Activated naive CD4-positive, alpha-beta T cell treated with Interleukin-2 at 50 U/mL for 16 hours (primary cell): ENCODE results near the gene GARIN3.
"Not testable (repeated sequence)": the region's sequence is repeated elsewhere in the genome, so short reads cannot be mapped to it uniquely, and the experiment has no call there.

Source experiments
- DNase-seq: peaks from one replicate; pipeline ENCODE4 v3.0.0-alpha.2; 2020

Gene GARIN3

GRCh38 chr5:157166214-157167213 lies at the start of gene GARIN3:
GARIN3 (minus strand) TSS chr5:157166264; CDS start chr5:157166168, 96 bp downstream.
- no peak for DNase-seq

GRCh38 chr5:157215514-157216167 lies 49.6 kb upstream of the GARIN3 start:
- no peak for DNase-seq

DNA sequence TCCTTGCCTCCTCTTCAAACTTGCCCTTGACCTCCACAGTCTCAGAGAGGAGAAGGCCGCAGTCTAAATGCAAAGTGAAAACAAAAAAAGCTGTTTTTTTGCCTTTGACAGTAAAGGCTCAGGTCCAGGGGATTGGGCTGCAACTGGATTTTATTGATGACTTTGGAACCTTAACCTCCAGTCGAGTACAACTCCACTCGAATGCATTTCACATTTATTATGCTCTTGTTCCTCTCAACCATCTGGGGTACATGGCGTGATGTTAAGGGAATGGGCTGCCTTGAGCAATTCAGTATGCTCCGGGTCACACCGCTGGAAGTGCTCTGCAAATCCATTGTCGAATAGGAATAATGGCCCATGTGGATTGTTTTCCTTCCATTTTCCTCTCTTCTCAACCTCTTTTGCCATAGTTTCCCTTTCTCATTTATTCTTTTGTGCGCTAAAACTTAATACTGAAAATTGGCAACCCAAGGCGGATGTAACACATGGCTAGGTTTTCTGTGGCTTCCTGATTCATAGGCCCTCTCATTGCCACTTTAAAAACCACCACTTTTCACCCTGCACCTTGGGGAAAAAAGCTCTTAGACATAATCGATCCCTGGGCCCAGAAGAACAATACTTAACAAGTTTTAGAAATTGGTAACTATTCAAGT lies 48.9 kb upstream of the GARIN3 start:
- DNase-seq = no peak

- DNase-seq = no peak
Observed at GRCh38 chr5:157214415-157214814, 48.4 kb upstream of the GARIN3 start.

GRCh38 chr5:157213527-157214243 lies 47.6 kb upstream of the GARIN3 start:
- no peak for DNase-seq

- no peak for DNase-seq
Observed at GRCh38 chr5:157212307-157212706, 46.2 kb upstream of the GARIN3 start.

- DNase-seq = not testable (repeated sequence)
Observed at GRCh38 chr5:157210652-157211051, 44.6 kb upstream of the GARIN3 start.

GRCh38 chr5:157205708-157206107 lies 39.6 kb upstream of the GARIN3 start:
- DNase-seq = no peak

GRCh38 chr5:157204765-157205164 lies 38.7 kb upstream of the GARIN3 start:
- no peak for DNase-seq

DNA sequence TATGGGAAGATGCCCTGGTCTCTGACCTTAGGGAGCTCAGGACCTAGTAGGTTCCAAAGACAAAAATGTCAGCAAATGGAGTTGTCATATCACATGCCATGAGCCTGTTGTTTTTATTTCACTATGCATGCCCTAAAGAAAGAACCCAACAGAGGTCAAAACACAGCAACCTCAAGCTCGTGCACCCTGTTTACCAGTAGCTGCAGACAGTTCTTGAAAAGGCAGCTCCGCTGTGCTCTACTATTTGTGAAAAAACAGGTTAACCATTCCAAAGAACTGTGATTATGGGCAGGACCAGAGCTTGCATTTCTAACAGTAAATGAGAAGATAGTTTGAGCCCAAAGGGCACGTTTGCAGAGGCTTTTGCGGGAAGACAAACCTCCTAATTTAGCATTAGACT lies 37.4 kb upstream of the GARIN3 start:
- DNase-seq = no peak

DNA sequence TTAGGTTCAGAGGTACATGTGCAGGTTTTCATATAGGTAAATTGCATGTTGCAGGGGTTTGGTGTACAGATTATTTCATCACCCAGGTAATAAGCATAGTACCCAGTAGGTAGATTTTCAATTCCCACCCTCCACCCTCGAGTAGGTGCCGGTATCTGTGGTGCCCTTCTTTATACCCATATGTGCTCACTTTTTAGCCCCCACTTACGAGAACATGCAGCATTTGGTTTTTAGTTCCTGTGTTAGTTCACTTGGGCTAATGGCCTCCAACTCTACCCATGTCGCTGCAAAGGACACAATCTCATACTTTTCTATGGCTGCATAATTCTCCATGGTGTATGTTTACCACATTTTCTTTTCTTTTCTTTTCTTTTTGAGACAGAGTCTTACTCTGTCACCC lies 35.8 kb upstream of the GARIN3 start:
- no peak for DNase-seq

DNA sequence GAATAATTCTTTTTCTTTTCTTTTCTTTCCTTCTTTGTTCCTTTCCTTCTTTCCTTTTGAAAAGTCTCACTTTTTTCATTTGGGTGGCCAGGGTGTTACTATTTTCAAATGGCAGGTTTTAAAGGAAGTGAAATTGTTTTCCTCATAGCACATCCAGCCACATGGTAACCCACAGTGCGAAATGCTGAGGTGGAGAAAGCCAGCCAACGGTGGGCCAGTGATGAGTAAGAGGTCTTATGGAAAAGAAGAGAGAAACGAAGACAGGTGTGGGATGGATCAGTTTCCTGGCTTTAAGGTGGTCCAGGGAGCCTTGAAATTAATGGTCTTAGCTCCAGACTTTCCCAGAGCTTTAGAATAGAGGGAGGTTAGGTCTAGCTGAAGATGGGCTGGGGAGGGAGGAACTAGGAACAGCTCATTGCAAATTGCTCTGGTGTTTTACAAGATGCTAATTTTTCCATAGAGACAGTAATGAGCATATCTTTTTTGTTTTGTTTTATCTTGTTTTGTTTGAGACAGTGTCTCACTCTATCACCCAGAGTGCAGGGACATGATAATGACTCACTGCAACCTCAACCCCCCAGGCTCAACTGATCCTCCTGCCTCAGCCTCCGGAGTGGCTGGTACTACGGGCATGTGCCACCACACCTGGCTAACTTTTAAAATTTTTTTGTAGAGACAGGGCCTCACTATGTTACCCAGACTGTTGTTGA lies 32.4 kb upstream of the GARIN3 start:
- peak; percentile 70 for DNase-seq

DNA sequence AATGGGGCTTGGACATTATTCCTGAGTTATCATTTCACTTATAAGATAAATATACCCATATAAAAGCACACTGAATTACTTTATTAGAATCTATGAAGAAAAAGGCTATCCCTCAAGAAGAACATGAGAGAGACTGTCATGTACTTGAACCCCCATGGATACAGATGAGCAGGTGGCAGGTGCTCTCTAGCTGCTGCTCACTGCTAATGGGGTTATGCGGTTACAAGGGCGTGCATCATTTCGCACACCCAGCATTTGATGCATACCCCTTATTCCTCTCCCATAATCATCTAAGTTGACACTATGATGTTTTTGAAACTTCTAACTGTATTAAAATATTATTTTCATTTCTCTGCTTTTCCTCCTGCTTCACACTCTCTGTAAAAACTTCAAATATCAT lies 31.0 kb upstream of the GARIN3 start:
- DNase-seq = no peak

- DNase-seq = no peak
Observed at GRCh38 chr5:157196045-157196444, 30.0 kb upstream of the GARIN3 start.

- DNase-seq = no peak
Observed at GRCh38 chr5:157193699-157194424, 27.8 kb upstream of the GARIN3 start.

DNA sequence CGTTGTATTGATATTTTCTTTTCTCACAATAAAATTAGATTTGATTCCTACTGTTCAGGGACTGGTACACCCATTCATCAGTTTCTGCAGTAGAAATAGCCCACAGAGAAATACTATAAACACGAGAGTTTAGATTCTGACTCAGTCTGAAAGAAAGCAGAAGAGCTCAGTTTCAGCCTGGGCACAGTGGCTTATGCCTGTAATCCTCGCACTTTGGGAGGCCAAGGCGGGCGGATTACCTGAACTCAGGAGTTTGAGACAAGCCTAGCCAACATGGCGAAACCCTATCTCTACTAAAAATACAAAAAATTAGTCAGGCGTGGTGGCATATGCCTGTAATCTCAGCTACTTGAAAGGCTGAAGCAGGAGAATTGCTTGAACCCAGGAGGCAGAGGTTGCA lies 23.2 kb upstream of the GARIN3 start:
- peak; percentile 66 for DNase-seq

GRCh38 chr5:157188270-157188669 lies 22.2 kb upstream of the GARIN3 start:
- no peak for DNase-seq

GRCh38 chr5:157187046-157187754 lies 21.1 kb upstream of the GARIN3 start:
- DNase-seq = no peak

GRCh38 chr5:157186309-157187045 lies 20.4 kb upstream of the GARIN3 start:
- no peak for DNase-seq

- not testable (repeated sequence) for DNase-seq
Observed at GRCh38 chr5:157185122-157185521, 19.1 kb upstream of the GARIN3 start.
